ENCODE results near the gene PPM1D.

DNA sequence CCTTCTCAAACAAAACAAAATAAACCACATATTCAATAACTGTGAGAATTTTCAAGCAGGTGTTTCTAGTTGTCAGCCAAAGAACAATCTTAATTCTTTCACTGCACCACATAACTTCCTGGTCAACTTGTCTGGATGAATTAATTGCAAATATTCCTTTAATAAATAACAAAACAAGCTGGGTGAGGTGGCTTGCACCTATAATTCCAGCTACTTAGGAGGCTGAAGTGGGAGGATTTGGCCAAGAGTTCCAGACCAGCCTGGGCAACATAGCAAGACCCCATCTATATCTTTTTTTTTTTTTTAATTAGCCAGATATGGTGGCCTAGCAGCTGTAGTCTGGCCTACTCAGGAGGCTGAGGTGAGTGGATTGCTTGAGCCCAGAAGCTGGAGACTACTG is 17.0 kb upstream of the PPM1D start:
- TF ChIP-seq POLR2A (IDR thresholded peaks at IDR 0.05) (no peak), CTCF (IDR thresholded peaks at IDR 0.05) (no peak)
